Neuronal stem cell (in vitro differentiated cells): Measurements from ENCODE around the gene PTTG1IP2.

Experiments used
- DNase-seq: peaks from one replicate; pipeline ENCODE4 v3.0.0-alpha.2; 2013; ENCODE audit warnings: low spot score
- H2AFZ ChIP-seq: one replicate; pipeline ENCODE4 v1.6.1; 2013; ENCODE audit warnings: mild to moderate bottlenecking, low read length, inconsistent platforms
- H2AK5ac ChIP-seq: 2 replicates; pipeline ENCODE4 v1.6.1; 2013; ENCODE audit warnings: low read depth, mild to moderate bottlenecking, inconsistent platforms, low read length, moderate library complexity, mixed read lengths
- H2BK120ac ChIP-seq: 2 replicates; pipeline ENCODE4 v1.6.1; 2013; ENCODE audit warnings: low read depth, mild to moderate bottlenecking, inconsistent platforms, low read length, moderate library complexity, mixed read lengths
- H2BK12ac ChIP-seq: one replicate; pipeline ENCODE4 v1.6.1; 2013; ENCODE audit warnings: low read length, inconsistent platforms
- H2BK15ac ChIP-seq: 2 replicates; pipeline ENCODE4 v1.6.1; 2013; ENCODE audit warnings: mild to moderate bottlenecking, low read length, inconsistent platforms, mixed read lengths
- H2BK5ac ChIP-seq: one replicate; pipeline ENCODE4 v1.6.1; 2013; ENCODE audit warnings: inconsistent platforms, mild to moderate bottlenecking, low read length, moderate library complexity
- H3K14ac ChIP-seq: one replicate; pipeline ENCODE4 v1.6.1; 2013; ENCODE audit warnings: low read length, inconsistent platforms
- H3K18ac ChIP-seq: 2 replicates; pipeline ENCODE4 v1.6.1; 2013; ENCODE audit warnings: low read length, inconsistent platforms
- H3K23ac ChIP-seq: 2 replicates; pipeline ENCODE4 v1.6.1; 2013; ENCODE audit warnings: low read depth, mild to moderate bottlenecking, mixed read lengths, low read length, inconsistent platforms; ENCODE audit not compliant: poor library complexity
- H3K27ac ChIP-seq: replicated peaks from 3 replicates; pipeline ENCODE4 v1.5.1; 2013; ENCODE audit warnings: low read length, inconsistent platforms
- H3K27me3 ChIP-seq, 3 experiments: 2 replicates each; pipeline ENCODE4 v1.6.1; 2013; ENCODE audit warnings: low read length in 3 of 3, mild to moderate bottlenecking in 2 of 3, inconsistent platforms in 1 of 3, low read depth in 1 of 3, mixed read lengths in 1 of 3, moderate library complexity in 1 of 3; ENCODE audit not compliant: control insufficient read depth in 3 of 3, insufficient read depth in 3 of 3
- H3K36me3 ChIP-seq, 2 donors: replicated peaks in 1 of 2; 2 replicates each; pipeline ENCODE4 v1.6.1; 2013; ENCODE audit warnings: low read length in 2 of 2; ENCODE audit not compliant: control insufficient read depth in 2 of 2, insufficient read depth in 2 of 2
- H3K4ac ChIP-seq: 2 replicates; pipeline ENCODE4 v1.6.1; 2013; ENCODE audit warnings: inconsistent platforms, mild to moderate bottlenecking, low read length, moderate library complexity
- H3K4me1 ChIP-seq, 2 donors: 1 replicate in 1 of 2; 2 replicates in 1 of 2; pipeline ENCODE4 v1.6.1; 2013; ENCODE audit warnings: low read length in 2 of 2, low read depth in 1 of 2; ENCODE audit not compliant: control insufficient read depth in 2 of 2, insufficient read depth in 1 of 2
- H3K4me2 ChIP-seq: one replicate; pipeline ENCODE4 v1.6.1; 2013; ENCODE audit warnings: mild to moderate bottlenecking, low read length, inconsistent platforms; ENCODE audit not compliant: insufficient read depth, poor library complexity, severe bottlenecking
- H3K4me3 ChIP-seq, 2 donors: 2 replicates each; pipeline ENCODE4 v1.5.1; 2013; ENCODE audit warnings: low read length in 2 of 2, mild to moderate bottlenecking in 2 of 2, inconsistent platforms in 1 of 2, moderate library complexity in 1 of 2
- H3K79me1 ChIP-seq: one replicate; pipeline ENCODE4 v1.6.1; 2013; ENCODE audit warnings: low read depth, mild to moderate bottlenecking, inconsistent platforms, low read length, moderate library complexity
- H3K9ac ChIP-seq: one replicate; pipeline ENCODE4 v1.6.1; 2013; ENCODE audit warnings: mild to moderate bottlenecking, low read depth, low read length, inconsistent platforms; ENCODE audit not compliant: poor library complexity
- H3K9me3 ChIP-seq, 2 donors: replicated peaks in 1 of 2; 2 replicates each; pipeline versions ENCODE3 to v1.6.1; 2013; ENCODE audit warnings: low read length in 2 of 2, mild to moderate bottlenecking in 2 of 2, inconsistent platforms in 1 of 2, low read depth in 1 of 2, mixed read lengths in 1 of 2, moderate library complexity in 1 of 2; ENCODE audit not compliant: control insufficient read depth in 2 of 2, insufficient read depth in 1 of 2
- H4K8ac ChIP-seq: one replicate; pipeline ENCODE4 v1.6.1; 2013; ENCODE audit warnings: low read depth, mild to moderate bottlenecking, inconsistent platforms, low read length, moderate library complexity
- H4K91ac ChIP-seq: one replicate; pipeline ENCODE4 v1.6.1; 2013; ENCODE audit warnings: low read length, low read depth, mild to moderate bottlenecking, inconsistent platforms; ENCODE audit not compliant: poor library complexity
- WGBS, 2 donors: extraction: QIAGEN DNeasy Blood & Tissue Kit; methylation state at CpG; one replicate each; pipeline ENCODE4 v1.1.7; 2013; ENCODE audit warnings: missing lambda C conversion rate in 2 of 2, mixed read lengths in 1 of 2; ENCODE audit not compliant: insufficient read length in 2 of 2, insufficient replicate concordance in 1 of 2; ENCODE audit errors: extremely low coverage in 2 of 2; 5-methylcytosine and 5-hydroxymethylcytosine counted together

Gene PTTG1IP2

DNA sequence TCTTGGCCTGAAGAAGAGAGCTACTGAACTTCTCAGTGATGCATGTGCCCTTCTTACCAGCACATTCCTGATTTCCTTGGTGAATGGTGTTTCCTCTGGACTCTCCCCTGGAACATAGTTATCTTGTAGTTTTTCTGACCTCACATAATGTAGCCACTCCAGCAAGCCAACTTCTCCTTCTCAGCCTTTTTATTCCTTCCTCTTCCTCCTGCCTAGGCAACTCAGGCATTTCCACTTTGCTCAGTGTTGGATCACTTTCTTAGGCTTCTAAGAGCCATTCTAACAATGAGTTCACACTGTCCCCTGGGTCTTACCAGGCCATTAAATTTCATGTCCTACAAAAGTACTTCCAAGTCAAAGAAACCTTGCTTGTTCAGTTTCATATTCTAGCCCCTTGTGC lies 3.6 kb upstream of the PTTG1IP2 start:
- Histone ChIP-seq H3K9ac (no peak overlapping the region), H3K9me3 (peaks cover 2 to 12% of the 10 kb centered on the region in 2 donors), H3K27me3 (no peaks in the 10 kb centered on the region), H2BK5ac (no peak overlapping the region), H3K4me1 (no peaks in the 10 kb centered on the region), H3K23ac (no peak overlapping the region), H3K4me3 (no peak overlapping the region), H4K91ac (no peak overlapping the region), H3K4ac (no peak overlapping the region), H3K18ac (no peak overlapping the region), H2BK12ac (no peak overlapping the region), H3K4me2 (no peak overlapping the region), H2AK5ac (no peak overlapping the region), H3K27ac (no peak overlapping the region), H2BK120ac (no peak overlapping the region), H3K36me3 (no peaks in the 10 kb centered on the region), H2BK15ac (no peak overlapping the region), H3K14ac (no peak overlapping the region), H3K79me1 (no peaks in the 10 kb centered on the region), H2AFZ (no peak overlapping the region), H4K8ac (no peak overlapping the region)
- no peak for DNase-seq

DNA sequence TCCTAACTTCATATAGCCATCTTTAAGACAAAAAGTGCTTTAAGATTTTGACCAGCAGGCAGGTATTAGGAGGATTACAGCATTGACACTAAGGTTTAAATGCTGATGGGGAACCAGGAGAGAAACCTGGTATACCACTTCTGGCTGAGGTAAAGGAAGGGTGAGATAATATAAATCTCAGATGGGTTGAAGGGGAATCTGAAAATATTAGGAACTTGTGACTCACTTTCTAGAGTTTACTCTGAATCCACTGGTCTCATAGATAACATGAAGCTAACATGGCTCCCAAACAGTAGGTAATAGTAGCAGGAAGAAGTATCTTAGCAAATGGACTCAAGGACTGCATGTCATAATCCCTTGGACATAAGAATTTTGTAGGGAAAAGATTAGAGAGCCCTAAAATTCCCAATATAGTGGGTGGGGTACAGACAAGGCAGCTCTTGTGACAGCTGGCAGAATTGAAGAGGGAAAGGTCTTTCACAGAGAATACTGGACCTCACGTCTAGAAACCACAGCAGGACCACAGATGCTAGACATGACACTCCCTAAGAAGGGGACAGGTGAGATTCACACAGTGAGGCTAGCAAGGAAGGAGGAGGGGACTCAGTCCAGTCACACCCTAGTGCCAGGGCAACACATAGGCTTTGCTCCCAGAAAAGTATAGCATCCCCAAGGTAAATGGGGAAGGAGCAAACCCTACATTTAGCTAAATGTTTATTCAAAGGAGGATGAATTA lies 3.5 kb downstream of the PTTG1IP2 start:
- no peak overlapping the region for H2BK15ac ChIP-seq
- WGBS, 2 donors = no CpG with 5 or more reads among the region's 1 CpG
- no peak overlapping the region for H2BK120ac ChIP-seq
- H2BK5ac ChIP-seq = no peak overlapping the region
- H3K9me3 ChIP-seq = no peaks in the 10 kb centered on the region
- no peaks in the 10 kb centered on the region for H3K79me1 ChIP-seq
- no peak overlapping the region for H4K91ac ChIP-seq
- H3K9ac ChIP-seq = no peak overlapping the region
- H2AK5ac ChIP-seq = no peak overlapping the region
- H3K4me3 ChIP-seq = no peak overlapping the region
- H2BK12ac ChIP-seq = no peak overlapping the region
- DNase-seq = no peak
- H3K18ac ChIP-seq = no peak overlapping the region
- H3K14ac ChIP-seq = no peak overlapping the region
- H3K27me3 ChIP-seq = no peaks in the 10 kb centered on the region
- no peak overlapping the region for H3K27ac ChIP-seq
- H3K4ac ChIP-seq = no peak overlapping the region
- H3K36me3 ChIP-seq = no peaks in the 10 kb centered on the region
- H3K23ac ChIP-seq = no peak overlapping the region
- no peak overlapping the region for H2AFZ ChIP-seq
- no peak overlapping the region for H3K4me2 ChIP-seq
- H3K4me1 ChIP-seq = no peaks in the 10 kb centered on the region
- no peak overlapping the region for H4K8ac ChIP-seq

DNA sequence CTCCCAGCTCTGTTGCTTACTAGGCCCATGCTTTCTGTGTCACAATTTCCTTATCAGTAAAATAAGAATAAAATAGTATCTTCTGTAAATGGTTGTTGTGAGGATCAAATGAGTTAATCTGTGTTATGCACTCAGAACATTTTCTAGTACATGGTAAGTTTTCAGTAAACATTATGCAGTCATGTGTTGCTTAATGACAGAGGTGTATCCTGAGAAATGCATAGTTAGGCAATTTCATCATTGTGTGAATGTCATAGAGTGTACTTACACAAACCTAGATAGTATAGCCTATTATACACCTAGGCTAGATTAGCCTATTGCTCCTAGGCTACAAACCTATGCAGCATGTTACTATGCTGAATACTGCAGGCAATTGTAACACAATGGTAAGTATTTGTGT lies 4.4 kb downstream of the PTTG1IP2 start:
- H3K14ac ChIP-seq = no peak overlapping the region
- H3K79me1 ChIP-seq = no peaks in the 10 kb centered on the region
- no peaks in the 10 kb centered on the region for H3K4me1 ChIP-seq
- H3K23ac ChIP-seq = no peak overlapping the region
- no peak overlapping the region for H2AK5ac ChIP-seq
- no peak overlapping the region for H3K9ac ChIP-seq
- no peak overlapping the region for H2BK15ac ChIP-seq
- H3K36me3 ChIP-seq = no peaks in the 10 kb centered on the region
- H2AFZ ChIP-seq = no peak overlapping the region
- H2BK120ac ChIP-seq = no peak overlapping the region
- H3K4me3 ChIP-seq = no peak overlapping the region
- no peak overlapping the region for H3K27ac ChIP-seq
- no peak overlapping the region for H4K8ac ChIP-seq
- no peaks in the 10 kb centered on the region for H3K27me3 ChIP-seq
- H2BK5ac ChIP-seq = no peak overlapping the region
- H2BK12ac ChIP-seq = no peak overlapping the region
- H3K4me2 ChIP-seq = no peak overlapping the region
- DNase-seq = no peak
- H3K4ac ChIP-seq = no peak overlapping the region
- H3K18ac ChIP-seq = no peak overlapping the region
- H4K91ac ChIP-seq = no peak overlapping the region
- H3K9me3 ChIP-seq = no peaks in the 10 kb centered on the region

DNA sequence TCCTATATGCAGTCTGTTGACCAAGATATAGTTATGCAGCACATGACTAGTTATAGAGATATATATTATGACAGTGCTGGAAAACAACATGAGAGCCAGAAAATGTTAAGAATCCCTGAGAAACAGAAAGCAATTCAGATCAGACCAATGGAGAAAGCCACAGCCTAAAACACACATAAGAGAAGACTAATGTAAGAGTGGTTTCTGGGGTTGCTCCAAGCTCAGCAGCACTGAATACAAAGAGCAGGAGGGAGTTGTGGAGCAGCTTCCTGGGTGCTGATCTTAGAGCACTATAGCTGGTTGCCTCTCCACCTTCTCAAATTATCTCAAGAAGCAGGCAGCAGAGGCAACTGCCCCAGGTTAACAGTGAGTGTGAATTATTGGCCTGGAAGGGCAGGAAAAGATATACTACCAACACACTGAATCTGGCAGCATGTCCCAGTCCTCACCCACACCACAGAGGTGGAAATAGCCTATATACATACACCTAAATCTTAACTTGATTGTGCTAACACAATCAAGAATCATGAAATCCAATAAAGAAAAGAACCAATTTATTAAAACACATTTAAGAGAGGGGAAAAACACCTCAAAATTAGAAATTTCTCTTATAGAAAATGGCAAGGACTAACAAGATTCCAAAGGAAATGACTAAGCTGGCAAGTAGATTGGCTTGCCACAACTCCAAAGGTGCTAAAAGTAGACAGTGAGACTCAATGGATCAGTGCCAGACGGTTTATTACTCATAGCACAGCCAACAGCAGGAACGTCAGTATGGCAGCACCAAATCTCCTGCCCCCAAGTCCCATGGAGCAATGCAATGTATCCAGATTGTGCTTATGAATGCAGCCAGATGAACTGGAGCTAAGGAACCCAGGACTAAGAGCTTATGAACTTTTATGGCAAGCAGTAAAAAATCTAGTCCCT lies 5.1 kb downstream of the PTTG1IP2 start:
- no peak overlapping the region for H4K8ac ChIP-seq
- no peaks in the 10 kb centered on the region for H3K4me1 ChIP-seq
- H3K27ac ChIP-seq = no peak overlapping the region
- no peaks in the 10 kb centered on the region for H3K9me3 ChIP-seq
- H3K18ac ChIP-seq = no peak overlapping the region
- no peak overlapping the region for H3K4ac ChIP-seq
- H2BK120ac ChIP-seq = no peak overlapping the region
- H2AFZ ChIP-seq = no peak overlapping the region
- DNase-seq = no peak
- H2AK5ac ChIP-seq = no peak overlapping the region
- H4K91ac ChIP-seq = no peak overlapping the region
- H3K79me1 ChIP-seq = no peaks in the 10 kb centered on the region
- H2BK12ac ChIP-seq = no peak overlapping the region
- no peak overlapping the region for H3K14ac ChIP-seq
- no peaks in the 10 kb centered on the region for H3K36me3 ChIP-seq
- no CpG with 5 or more reads among the region's 2 CpGs for WGBS, 2 donors
- no peak overlapping the region for H2BK15ac ChIP-seq
- no peak overlapping the region for H3K23ac ChIP-seq
- no peaks in the 10 kb centered on the region for H3K27me3 ChIP-seq
- no peak overlapping the region for H2BK5ac ChIP-seq
- no peak overlapping the region for H3K4me3 ChIP-seq
- H3K4me2 ChIP-seq = no peak overlapping the region
- H3K9ac ChIP-seq = no peak overlapping the region
